Ovary (tissue), 3 donors: ENCODE data around the gene MAN1A2.

Source experiments
- CTCF ChIP-seq, 3 donors: fragments of 450-650 bp in 2 of 3; fragments of 200-600 bp in 1 of 3; IDR thresholded peaks; one replicate each; pipeline versions ENCODE4 v1.5.1 to v1.8.0; 2016 to 2022; ENCODE audit warnings: antibody characterized with exemption in 3 of 3, mild to moderate bottlenecking in 1 of 3
- EP300 ChIP-seq: sonication (generic); formaldehyde crosslinking; IDR thresholded peaks from one replicate; pipeline ENCODE4 v1.6.1; 2017; ENCODE audit warnings: antibody characterized with exemption
- donor health status: DM: no; HTN: no; CAD: no.

- TF ChIP-seq CTCF (IDR thresholded peaks at IDR 0.05) (no peak), EP300 (no peak)
These were observed 202.6 kb downstream of the MAN1A2 start for GRCh38 chr1:117569856-117570255.
